Kidney (tissue), 14 donors: ENCODE measurements around the gene MAML1. TPM values are rescaled to one million over a fixed set of nuclear protein-coding genes. Genes with fewer than 3 reads are reported as not detected.
A peak's percentile ranks its signal among the peaks of the same experiment; 100 is the strongest.

ENCODE experiments used
- DNase-seq, 5 donors: peaks; one replicate each; pipeline ENCODE4 v3.0.0-alpha.2; 2013 to 2020
- FAIRE-seq: peaks from 2 replicates; lab custom pipeline; 2012; peaks lifted over from hg19 to GRCh38; lab: Jason Lieb, UNC
- H3K27ac ChIP-seq, 2 donors: one replicate each; pipeline ENCODE4 v1.7.0; 2013; ENCODE audit warnings: low read depth in 2 of 2, low read length in 2 of 2, inconsistent platforms in 1 of 2
- H3K27me3 ChIP-seq: one replicate; pipeline ENCODE4 v1.7.1; 2013; ENCODE audit warnings: low read length, inconsistent platforms; ENCODE audit not compliant: control insufficient read depth, insufficient read depth
- H3K36me3 ChIP-seq, 3 donors: one replicate each; pipeline versions ENCODE4 v1.7.0 to v1.7.1; 2013; ENCODE audit warnings: low read length in 3 of 3, control low read depth in 1 of 3, inconsistent platforms in 1 of 3; ENCODE audit not compliant: insufficient read depth in 3 of 3, control insufficient read depth in 2 of 3
- H3K4me1 ChIP-seq, 3 donors: one replicate each; pipeline versions ENCODE4 v1.7.0 to v1.7.1; 2013; ENCODE audit warnings: low read length in 3 of 3, inconsistent platforms in 1 of 3, low read depth in 1 of 3; ENCODE audit not compliant: control insufficient read depth in 2 of 3, insufficient read depth in 2 of 3
- H3K4me3 ChIP-seq, 3 donors: one replicate each; pipeline versions ENCODE4 v1.7.0 to v1.8.1; 2013; ENCODE audit warnings: low read length in 3 of 3, control low read depth in 1 of 3, inconsistent platforms in 1 of 3
- H3K9ac ChIP-seq, 3 donors: one replicate each; pipeline versions ENCODE4 v1.7.0 to v1.7.1; 2013; ENCODE audit warnings: low read length in 3 of 3, control low read depth in 1 of 3, inconsistent platforms in 1 of 3
- H3K9me3 ChIP-seq, 3 donors: one replicate each; pipeline versions ENCODE4 v1.7.0 to v1.7.1; 2013; ENCODE audit warnings: low read length in 3 of 3, control low read depth in 1 of 3, inconsistent platforms in 1 of 3; ENCODE audit not compliant: control insufficient read depth in 2 of 3, insufficient read depth in 1 of 3
- CTCF ChIP-seq: IDR thresholded peaks from 3 replicates; pipeline ENCODE4 v1.5.1; 2012; ENCODE audit warnings: mild to moderate bottlenecking, moderate library complexity, borderline replicate concordance; ENCODE audit not compliant: insufficient read depth; ENCODE audit errors: extremely low read depth
- intact Hi-C: fragments of 100-400 bp; cut with DNase I; formaldehyde crosslinking; loops from one replicate; pipeline ENCODE4 v1.11.1; 2022
- polyA plus RNA-seq: library from polyadenylated mRNA; stranded (reverse); fragments of 350-450 nt; fragmentation: Illumina TruSeq; extraction: RNeasy Lipid Tissue Mini Kit (QIAGEN cat#74804); gene quantifications from one replicate; pipeline ENCODE4 v1.2.3, GENCODE V29; 2014; ENCODE audit warnings: low read depth, low replicate concordance; ENCODE audit not compliant: insufficient read depth
- total RNA-seq: library from RNA; stranded (reverse); fragmentation: NEBNext Ultra II Directional; extraction: Animal tissue kit (Norgen Biotek cat#: 25700); gene quantifications from one replicate; pipeline ENCODE4 v1.2.1, GENCODE V29; 2021
- donor health status: control.
- donor health status: control.
- donor health status: control.
- donor health status: control.
- donor health status: control.
- donor health status: DM: yes; HTN: yes; CAD: no.
- donor health status: Normal renal cell carcinoma (clear cell type).

Gene MAML1
- total and polyA plus RNA-seq, 2 donors from 2014 or later = 5.3 to 26.8 TPM

- intact Hi-C loops = no loop called here
- Histone ChIP-seq H3K36me3 (no peaks in the 10 kb centered on the region), H3K4me1 (peaks cover 6 to 38% (median 23%) of the 10 kb centered on the region in 3 donors), H3K9ac (peak overlapping the region in 1 of 3 donors; percentile 22), H3K27me3 (no peaks in the 10 kb centered on the region), H3K9me3 (no peaks in the 10 kb centered on the region), H3K4me3 (no peak overlapping the region), H3K27ac (no peak overlapping the region)
- TF ChIP-seq CTCF = no peak
- no peak for DNase-seq
- no peak for FAIRE-seq
Observed at GRCh38 chr5:179758955-179759354, 26.3 kb downstream of the MAML1 start.

- Histone ChIP-seq H3K4me1 (peaks cover 3 to 36% (median 23%) of the 10 kb centered on the region in 3 donors), H3K27me3 (no peaks in the 10 kb centered on the region), H3K27ac (peak overlapping the region in 1 of 2 donors; percentile 68), H3K4me3 (no peak overlapping the region), H3K9ac (no peak overlapping the region), H3K36me3 (no peaks in the 10 kb centered on the region), H3K9me3 (no peaks in the 10 kb centered on the region)
- no peak for DNase-seq
- no peak for FAIRE-seq
- intact Hi-C loops = no loop called here
- no peak for TF ChIP-seq CTCF
Observed at GRCh38 chr5:179759581-179760551, 27.2 kb downstream of the MAML1 start.

- no peak overlapping the region for H3K9ac ChIP-seq
Observed at GRCh38 chr5:179762079-179762780, 29.6 kb downstream of the MAML1 start.

More at GRCh38 chr5:179762079-179762780, 29.6 kb downstream of the MAML1 start:
- no peak for TF ChIP-seq CTCF
- H3K27ac ChIP-seq = peak overlapping the region in 1 of 2 donors; percentile 10
- DNase-seq (no peak), FAIRE-seq (no peak)
- H3K4me1 ChIP-seq = peaks cover 0 to 42% (median 32%) of the 10 kb centered on the region in 3 donors
- no peak overlapping the region for H3K4me3 ChIP-seq
- peaks cover 0 to 3% (median 2%) of the 10 kb centered on the region in 3 donors for H3K36me3 ChIP-seq
- no peaks in the 10 kb centered on the region for H3K9me3 ChIP-seq
- intact Hi-C loops = no loop called here
- no peaks in the 10 kb centered on the region for H3K27me3 ChIP-seq
